GM21717 (cell line): Measurements from ENCODE around the gene TBC1D30.

Experiments
- ATAC-seq: cut with Tn5 transposase; IDR thresholded peaks from one replicate; pipeline ENCODE4 v1.9.1; 2021; ENCODE audit warnings: mild to moderate bottlenecking, moderate library complexity; ENCODE audit not compliant: unreplicated experiment

The TBC1D30 gene

DNA sequence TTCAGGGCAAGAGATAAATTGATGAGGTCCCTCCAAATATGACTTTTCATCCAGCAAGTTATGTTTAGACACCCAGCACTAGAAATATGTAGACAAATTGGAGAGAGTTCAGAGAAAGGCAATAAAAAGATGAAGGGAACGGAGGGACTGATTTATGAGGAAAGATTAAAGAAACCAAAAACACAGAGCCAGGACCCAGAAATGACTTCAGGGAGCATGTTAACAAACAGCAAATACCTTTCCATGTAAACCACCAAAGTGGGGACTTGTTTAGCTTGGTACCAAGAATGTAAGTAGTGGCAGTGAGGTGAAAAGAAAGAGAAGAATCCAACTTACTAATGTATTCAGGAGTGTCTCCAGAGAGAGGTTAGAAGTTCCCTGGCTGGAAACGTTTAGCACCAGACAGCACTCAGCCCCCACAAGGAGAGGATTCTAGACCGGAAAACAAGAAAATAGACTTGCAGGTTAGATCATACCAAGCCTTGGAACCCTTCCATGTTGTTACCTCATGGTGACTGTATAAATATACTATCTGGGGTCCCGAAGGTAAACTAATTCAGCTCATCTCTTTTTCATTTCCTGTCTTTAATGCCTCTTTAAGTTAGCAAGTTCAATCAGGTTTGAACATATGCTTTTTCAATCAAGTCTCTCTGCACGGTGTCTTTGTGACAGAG lies 79.2 kb downstream of the TBC1D30 start:
- ATAC-seq: no peak

DNA sequence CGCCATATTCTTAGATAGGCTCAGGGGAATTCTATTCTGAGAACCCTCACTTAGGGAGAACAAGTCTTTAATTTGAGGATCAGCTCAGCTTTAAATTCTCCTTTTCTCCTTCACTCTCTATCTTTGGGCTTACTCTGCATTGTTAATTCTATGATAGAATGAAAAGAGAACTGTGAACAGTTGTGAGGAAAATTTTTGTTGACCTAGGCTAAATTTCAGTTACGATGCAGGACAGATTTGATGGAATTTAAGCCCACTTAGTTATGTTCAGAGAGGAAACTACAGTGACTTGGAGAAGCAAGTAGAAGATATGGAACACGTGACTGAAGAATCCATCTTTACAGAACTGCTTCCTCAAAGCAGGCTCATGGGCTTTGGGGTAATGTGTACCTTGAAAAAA lies 82.7 kb downstream of the TBC1D30 start:
- ATAC-seq: no peak

DNA sequence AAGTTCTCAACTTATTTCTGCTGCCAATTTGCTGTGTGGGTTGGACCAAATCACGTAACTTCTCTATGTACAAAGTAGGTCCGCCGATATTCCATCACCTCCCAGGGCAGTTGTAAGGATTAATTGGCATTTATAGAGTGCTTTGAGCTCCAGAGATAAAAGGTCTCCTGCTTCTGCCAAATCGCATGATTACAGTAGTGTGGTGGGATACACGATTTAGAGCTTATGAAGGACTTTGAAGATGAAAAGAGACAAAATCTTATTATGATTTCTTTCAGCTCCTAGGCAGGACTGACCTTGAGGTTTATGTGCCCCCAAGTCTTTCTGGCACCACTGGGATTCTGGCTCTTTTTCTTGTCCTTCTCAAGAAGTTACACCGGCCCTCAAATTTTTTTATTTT lies 84.7 kb downstream of the TBC1D30 start:
- ATAC-seq: no peak

DNA sequence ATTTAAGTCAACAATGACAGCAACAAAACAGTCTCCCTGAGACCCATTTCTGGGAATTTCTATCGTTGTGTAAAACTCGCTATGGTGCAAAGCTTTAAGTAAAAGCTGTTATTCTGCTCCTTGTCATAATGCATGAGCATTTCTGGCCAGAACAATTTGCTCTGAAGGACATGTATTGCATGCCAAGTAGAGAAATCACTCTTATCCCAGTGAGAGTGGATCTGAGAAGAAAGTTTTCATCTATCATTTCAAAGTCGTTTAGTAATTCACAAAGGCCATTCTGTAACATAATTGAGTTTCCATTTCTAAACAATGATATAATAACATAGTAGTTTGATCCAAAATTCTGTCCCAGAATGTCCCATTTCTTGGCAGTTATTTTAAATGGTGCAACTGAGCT lies 86.6 kb downstream of the TBC1D30 start:
- ATAC-seq: no peak

DNA sequence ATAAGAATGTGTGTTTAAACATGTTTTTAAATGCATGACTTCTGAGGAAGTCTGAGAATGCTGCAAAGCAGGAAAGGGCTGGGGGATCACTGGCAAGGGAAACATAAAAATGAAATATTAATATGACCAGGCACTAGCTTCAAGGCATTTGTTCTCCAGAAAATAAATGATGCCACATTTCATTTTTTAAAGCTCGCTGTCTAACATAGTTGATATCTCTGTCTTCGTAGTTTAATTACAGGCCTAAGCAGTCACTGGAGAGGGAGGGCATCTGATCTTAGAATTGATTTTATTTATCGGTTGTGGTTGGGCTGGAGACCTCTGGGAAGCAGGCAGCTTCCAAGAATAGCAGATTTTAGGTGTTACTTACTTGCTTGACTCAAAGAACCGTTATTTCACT lies 87.5 kb downstream of the TBC1D30 start:
- ATAC-seq: no peak

DNA sequence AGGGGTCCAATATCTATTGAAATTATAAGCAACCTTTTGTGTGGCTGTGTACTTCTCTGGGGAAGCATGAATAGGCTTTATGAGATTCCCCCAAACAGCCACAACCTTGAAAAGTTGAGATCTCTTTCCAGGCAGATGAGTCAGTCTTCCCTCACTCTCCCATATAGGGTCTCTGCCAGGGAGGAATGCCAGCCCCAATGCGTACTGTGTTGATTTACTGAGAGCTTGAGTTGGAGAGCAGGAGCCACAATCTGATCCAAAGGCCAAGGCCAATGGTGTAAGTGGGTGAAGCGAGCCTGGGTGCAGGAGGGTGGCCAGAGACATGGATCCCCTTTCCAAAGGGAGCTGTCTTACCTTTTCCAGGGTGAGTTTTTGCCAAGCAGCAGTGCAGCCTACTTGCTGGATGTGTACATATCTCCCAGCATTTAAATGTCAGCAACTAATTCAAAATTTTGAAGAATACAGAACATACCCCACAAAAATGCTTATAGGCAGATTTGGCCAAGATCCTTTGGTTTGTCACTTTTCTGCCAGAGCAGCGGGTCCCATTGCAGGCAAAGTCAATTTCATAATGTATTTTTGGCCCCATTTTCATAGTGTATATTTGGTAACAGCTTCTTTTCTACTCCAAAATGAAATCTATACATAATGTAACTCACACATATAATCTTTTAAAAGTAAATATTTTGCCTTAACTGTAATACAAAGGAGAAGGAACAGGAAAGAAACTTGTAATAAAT lies 88.2 kb downstream of the TBC1D30 start:
- no peak for ATAC-seq

DNA sequence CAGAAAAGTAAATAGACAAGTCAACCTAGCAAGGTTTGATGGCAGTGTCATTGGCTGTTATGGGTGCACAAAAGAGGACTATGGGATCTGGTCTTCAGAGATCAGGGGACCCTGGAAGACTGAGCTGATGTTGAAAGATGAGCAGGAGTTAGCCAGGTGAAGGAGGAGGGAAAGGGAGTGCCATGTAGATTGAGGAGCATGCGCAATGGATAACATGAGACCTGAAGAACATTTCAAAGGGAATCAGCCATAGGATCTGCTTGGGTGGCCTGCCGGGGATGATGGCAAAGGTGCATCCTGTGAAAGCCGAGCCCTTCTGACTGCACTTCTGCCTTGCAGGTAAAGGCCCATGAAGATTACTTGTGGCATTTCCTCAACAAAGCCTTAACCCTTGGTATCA lies 90.8 kb downstream of the TBC1D30 start:
- no peak for ATAC-seq

DNA sequence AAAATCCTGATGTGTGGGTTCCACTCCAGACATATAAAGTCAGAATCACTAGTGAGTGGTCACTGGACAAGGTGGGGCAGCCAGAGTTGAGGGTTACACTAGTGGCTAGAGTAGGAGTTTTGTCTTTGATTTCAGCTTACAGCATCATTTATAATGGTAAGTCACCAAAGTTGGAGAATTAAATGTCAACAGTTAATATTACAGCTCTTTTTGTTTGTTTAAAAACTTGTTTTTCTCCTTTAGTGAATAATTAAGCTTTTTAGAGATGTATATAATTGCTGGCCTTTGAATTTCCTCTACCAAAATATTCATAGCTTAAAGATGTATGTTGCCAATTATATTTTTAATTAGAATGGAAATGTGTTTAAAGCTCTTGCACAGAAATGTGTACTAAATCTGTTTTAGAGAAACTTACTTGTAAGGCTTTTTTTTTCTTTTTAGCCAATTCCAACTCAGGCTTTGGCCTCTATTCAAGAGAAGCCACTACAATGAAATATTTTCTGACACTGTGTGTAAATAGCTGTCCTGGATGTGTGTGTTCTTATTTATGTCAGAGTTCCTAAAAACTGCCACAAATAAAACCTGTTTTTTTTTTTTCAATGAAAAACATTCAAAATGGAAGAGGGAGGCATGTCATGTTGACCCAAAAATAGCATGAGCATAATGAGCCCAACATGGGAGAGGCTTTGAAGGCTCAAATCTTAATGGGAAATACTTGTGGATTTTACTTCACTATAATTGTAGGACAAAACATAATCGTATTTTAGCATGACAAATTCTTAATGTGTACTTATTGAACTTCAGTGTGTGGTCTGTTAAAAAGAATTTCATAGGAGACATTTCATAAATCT lies 92.2 kb downstream of the TBC1D30 start:
- ATAC-seq: no peak

DNA sequence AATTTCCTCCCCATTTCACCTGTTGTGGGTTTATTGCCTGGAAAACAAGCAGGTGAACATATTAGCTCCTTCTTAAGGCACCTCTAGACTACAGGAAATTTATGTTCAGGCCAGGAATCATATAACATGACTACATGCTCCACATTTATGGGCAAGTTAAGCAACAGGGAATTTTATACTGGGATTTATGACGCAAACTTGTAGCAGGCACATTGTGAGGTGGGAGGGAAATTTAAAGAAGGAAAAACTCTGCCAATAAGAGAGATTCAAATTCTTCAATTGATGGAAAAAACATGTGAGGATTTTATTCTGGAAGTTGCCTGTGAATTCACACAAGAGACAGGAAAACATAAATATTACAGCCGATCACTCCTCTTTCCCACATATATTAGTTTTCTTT lies 93.9 kb downstream of the TBC1D30 start:
- ATAC-seq: no peak

DNA sequence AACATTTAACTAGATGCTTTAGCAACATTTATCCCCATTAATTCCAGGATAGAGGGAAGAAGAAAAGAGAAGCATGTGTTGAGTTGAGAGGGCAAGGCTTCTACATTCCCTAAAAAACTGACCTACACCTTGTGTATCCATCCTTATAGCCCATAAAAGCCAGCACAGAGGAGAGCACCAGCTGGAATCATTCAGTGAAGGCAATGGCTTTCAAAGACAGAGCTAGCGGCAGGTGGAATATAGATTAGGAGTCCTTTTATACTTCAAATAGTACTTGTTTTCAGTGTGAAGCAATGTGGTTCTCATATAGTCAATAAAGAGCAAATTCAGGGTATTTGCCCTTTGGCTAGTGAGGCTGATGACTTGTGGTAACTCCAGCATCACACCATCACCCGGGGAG lies 94.4 kb downstream of the TBC1D30 start:
- ATAC-seq: no peak

DNA sequence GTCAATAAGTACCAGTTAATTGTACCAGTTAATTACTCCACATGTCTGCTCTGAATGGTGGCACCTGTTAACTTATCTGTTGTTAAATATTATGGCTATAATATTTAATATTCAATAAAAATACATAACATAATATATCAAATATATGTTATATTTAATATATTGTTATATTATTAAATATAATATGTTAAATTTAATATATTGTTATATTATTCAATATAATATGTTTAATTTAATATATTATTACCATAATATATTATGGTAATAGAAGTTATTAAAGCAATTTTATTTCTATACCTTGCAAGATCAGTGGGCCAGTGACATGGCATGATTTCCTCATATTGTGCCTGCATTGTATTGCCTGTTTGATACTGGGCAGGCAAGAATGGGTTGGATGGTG lies 98.4 kb downstream of the TBC1D30 start:
- no peak for ATAC-seq

DNA sequence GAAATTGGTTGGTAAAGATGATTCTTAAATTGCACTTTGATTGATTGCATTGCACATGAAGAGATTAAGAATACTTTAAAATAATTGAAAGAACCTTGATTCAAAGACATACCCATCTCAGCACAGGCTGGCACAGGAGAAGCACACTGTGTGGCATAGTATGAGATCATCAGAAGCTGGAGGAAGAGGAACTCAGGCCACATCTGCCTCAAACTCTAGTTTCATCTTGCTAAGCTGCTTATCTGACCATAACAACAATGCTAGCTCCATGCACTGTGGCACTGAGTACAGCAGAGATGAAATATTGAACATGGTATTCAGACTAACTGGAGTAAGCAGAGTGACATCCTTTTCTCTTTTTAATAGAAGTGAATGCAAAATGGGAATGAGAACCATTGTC lies 99.1 kb downstream of the TBC1D30 start:
- no peak for ATAC-seq
